WTC11 (cell line): ENCODE measurements around the gene RDH16. TPM values are rescaled to one million over a fixed set of nuclear protein-coding genes. Genes with fewer than 3 reads are reported as not detected.
"Not testable (repeated sequence)": the region's sequence is repeated elsewhere in the genome, so short reads cannot be mapped to it uniquely, and the experiment has no call there.

Experiments
- ATAC-seq: fragments of 200-7000 bp; cut with Tn5 transposase; 2 replicates; pipeline ENCODE4 v1.10.0; 2021; ENCODE audit warnings: mild to moderate bottlenecking, moderate library complexity
- CTCF ChIA-PET: fragments of 300-600 bp; sonication (Branson Sonifier 250); formaldehyde crosslinking; loops from one replicate; lab custom pipeline; 2021; ENCODE audit warnings: antibody characterized with exemption; lab: Charles Lee
- POLR2A ChIA-PET: fragments of 350-600 bp; sonication (Branson Sonifier 250); formaldehyde crosslinking; loops from one replicate; lab custom pipeline; 2021; ENCODE audit warnings: antibody characterized with exemption; lab: Charles Lee
- DNase-seq: peaks from one replicate; pipeline ENCODE4 v3.0.0; 2021; ENCODE audit warnings: low spot score
- H3K27ac Mint-ChIP-seq: 2 replicates; pipeline ENCODE4 v1.8.0; 2021; ENCODE audit warnings: mixed read lengths
- H3K27me3 Mint-ChIP-seq: 2 replicates; pipeline ENCODE4 v1.8.0; 2021; ENCODE audit warnings: low read depth, mild to moderate bottlenecking, moderate library complexity, mixed read lengths
- H3K36me3 Mint-ChIP-seq: 2 replicates; pipeline ENCODE4 v1.8.0; 2021; ENCODE audit warnings: mixed read lengths
- H3K4me1 Mint-ChIP-seq: 2 replicates; pipeline ENCODE4 v1.8.0; 2022; ENCODE audit warnings: mixed read lengths
- H3K4me3 Mint-ChIP-seq: 2 replicates; pipeline ENCODE4 v1.8.0; 2021; ENCODE audit warnings: mild to moderate bottlenecking, moderate library complexity, mixed read lengths
- H3K9me3 Mint-ChIP-seq: 2 replicates; pipeline ENCODE4 v1.8.0; 2021; ENCODE audit warnings: mixed read lengths
- AR ChIP-seq: fragments of 250-450 bp; sonication (Bioruptor Pico); IDR thresholded peaks from 2 replicates; pipeline ENCODE4 v1.9.0; 2021; ENCODE audit warnings: mild to moderate bottlenecking
- ARID4B ChIP-seq: sonication (generic); formaldehyde crosslinking; IDR thresholded peaks from 2 replicates; pipeline ENCODE4 v1.8.0; 2023; ENCODE audit warnings: missing genetic modification reagents, mild to moderate bottlenecking, borderline replicate concordance
- ETV6 ChIP-seq: sonication (generic); formaldehyde crosslinking; IDR thresholded peaks from 2 replicates; pipeline ENCODE4 v1.8.1; 2022; ENCODE audit warnings: mild to moderate bottlenecking, missing genetic modification reagents
- GTF2I ChIP-seq: fragments of 250-450 bp; sonication (Bioruptor Pico); conservative IDR thresholded peaks from 2 replicates; pipeline ENCODE4 v1.4.0; 2021; ENCODE audit warnings: mild to moderate bottlenecking
- JAZF1 ChIP-seq: fragments of 250-450 bp; sonication (Bioruptor Pico); IDR thresholded peaks from 2 replicates; pipeline ENCODE4 v1.9.0; 2021; ENCODE audit warnings: moderate library complexity, mild to moderate bottlenecking, inconsistent platforms
- JUN ChIP-seq: sonication (generic); formaldehyde crosslinking; IDR thresholded peaks from 2 replicates; pipeline ENCODE4 v1.8.0; 2023; ENCODE audit warnings: mild to moderate bottlenecking, missing genetic modification reagents
- NFYB ChIP-seq: sonication (generic); formaldehyde crosslinking; conservative IDR thresholded peaks from 2 replicates; pipeline ENCODE4 v1.8.0; 2022; ENCODE audit warnings: low read depth, missing genetic modification reagents
- RELA ChIP-seq: sonication (generic); formaldehyde crosslinking; IDR thresholded peaks from 2 replicates; pipeline ENCODE4 v1.8.1; 2022; ENCODE audit warnings: missing genetic modification reagents, mild to moderate bottlenecking, borderline replicate concordance
- RORB ChIP-seq: fragments of 250-450 bp; sonication (Bioruptor Pico); IDR thresholded peaks from 2 replicates; pipeline ENCODE4 v1.9.0; 2021; ENCODE audit warnings: mild to moderate bottlenecking
- SOX15 ChIP-seq: fragments of 250-450 bp; sonication (Bioruptor Pico); IDR thresholded peaks from 2 replicates; pipeline ENCODE4 v1.9.0; 2021; ENCODE audit warnings: mild to moderate bottlenecking
- USF2 ChIP-seq: sonication (generic); formaldehyde crosslinking; IDR thresholded peaks from 2 replicates; pipeline ENCODE4 v1.8.1; 2023; ENCODE audit warnings: mild to moderate bottlenecking, missing genetic modification reagents, moderate library complexity
- ZNF317 ChIP-seq: sonication (generic); formaldehyde crosslinking; IDR thresholded peaks from 2 replicates; pipeline ENCODE4 v1.8.1; 2023; ENCODE audit warnings: low read depth, mild to moderate bottlenecking, moderate library complexity, missing genetic modification reagents, borderline replicate concordance
- total RNA-seq: library from RNA; stranded (reverse); gene quantifications from 3 replicates; pipeline ENCODE4 v1.2.3, GENCODE V29; 2021

Gene RDH16
- total RNA-seq, 1 experiment from 2014 or later, result 1.0 TPM

- DNase-seq, result no peak
- peaks cover 14% of the 10 kb centered on the region for H3K9me3 Mint-ChIP-seq
- ChIA-PET CTCF (interaction anchor here (1.0 to 1.1 kb wide), 2 partner anchors 9 to 23 kb away, joined by 4 to 5 read pairs; no protein-coding TSS in a partner anchor), POLR2A (no interaction called here)
- peaks cover under 1% of the 10 kb centered on the region; the same call in 1 of the 2 replicates for H3K27me3 Mint-ChIP-seq
- no peaks in the 10 kb centered on the region for H3K4me1 Mint-ChIP-seq
- no peak for ATAC-seq
- H3K27ac Mint-ChIP-seq, result no peak overlapping the region
- TF ChIP-seq USF2 (CRISPR knock-in tag), result no peak
- TF ChIP-seq JUN (CRISPR knock-in tag), result no peak
- TF ChIP-seq GTF2I (CRISPR knock-in tag), result no peak
- no peak for TF ChIP-seq JAZF1 (CRISPR knock-in tag)
- no peak for TF ChIP-seq ZNF317 (CRISPR knock-in tag)
- no peak for TF ChIP-seq SOX15
- TF ChIP-seq RELA (CRISPR knock-in tag), result no peak
- TF ChIP-seq AR (CRISPR knock-in tag), result no peak
- TF ChIP-seq RORB (CRISPR knock-in tag), result no peak
- no peak for TF ChIP-seq ARID4B (CRISPR knock-in tag)
- no peak for TF ChIP-seq NFYB (CRISPR knock-in tag)
- TF ChIP-seq ETV6 (CRISPR knock-in tag), result no peak
- TF ChIP-seq, all 79 proteins: peak for 0
- H3K4me3 Mint-ChIP-seq, result no peak overlapping the region
- H3K36me3 Mint-ChIP-seq, result no peaks in the 10 kb centered on the region
Observed at GRCh38 chr12:56978397-56979138, 21.2 kb upstream of the RDH16 start.

GRCh38 chr12:56977361-56977760, 20.0 kb upstream of the RDH16 start:
- H3K36me3 Mint-ChIP-seq, DNase-seq, H3K4me1 Mint-ChIP-seq, H3K27ac Mint-ChIP-seq, ATAC-seq, H3K27me3 Mint-ChIP-seq, H3K4me3 Mint-ChIP-seq, CTCF ChIA-PET, POLR2A ChIA-PET: not testable (repeated sequence)
- peaks cover 14% of the 10 kb centered on the region for H3K9me3 Mint-ChIP-seq

GRCh38 chr12:56974224-56974623, 16.8 kb upstream of the RDH16 start:
- POLR2A ChIA-PET, DNase-seq, H3K9me3 Mint-ChIP-seq, H3K4me3 Mint-ChIP-seq, CTCF ChIA-PET, H3K27ac Mint-ChIP-seq, ATAC-seq, H3K36me3 Mint-ChIP-seq, H3K4me1 Mint-ChIP-seq: not testable (repeated sequence)
- H3K27me3 Mint-ChIP-seq, result peaks cover 33% of the 10 kb centered on the region

GRCh38 chr12:56968910-56969309, 11.5 kb upstream of the RDH16 start:
- H3K4me3 Mint-ChIP-seq, H3K27ac Mint-ChIP-seq, POLR2A ChIA-PET, H3K4me1 Mint-ChIP-seq, DNase-seq, ATAC-seq: not testable (repeated sequence)
- Mint-ChIP-seq H3K36me3 (peaks cover 12% of the 10 kb centered on the region), H3K27me3 (peaks cover 52% of the 10 kb centered on the region), H3K9me3 (peaks cover 31% of the 10 kb centered on the region)
- CTCF ChIA-PET, result interaction anchor here (1.3 kb wide), 1 partner anchor 19 kb away, joined by 3 read pairs; no protein-coding TSS in a partner anchor

GRCh38 chr12:56965997-56966642, 8.7 kb upstream of the RDH16 start:
- peaks cover 45% of the 10 kb centered on the region for H3K27me3 Mint-ChIP-seq
- H3K9me3 Mint-ChIP-seq, result peaks cover 49% of the 10 kb centered on the region
- CTCF ChIA-PET, ATAC-seq, H3K4me3 Mint-ChIP-seq, H3K27ac Mint-ChIP-seq, DNase-seq, H3K4me1 Mint-ChIP-seq: not testable (repeated sequence)
- peaks cover 23% of the 10 kb centered on the region for H3K36me3 Mint-ChIP-seq
- POLR2A ChIA-PET, result interaction anchor here (0.7 kb wide), 1 partner anchor 214 kb away, joined by 3 read pairs; the partner anchor contains the start of gene PRIM1
